COLO668 (cell line): ENCODE data around the gene PDZD7.
A peak's percentile ranks its signal among the peaks of the same experiment; 100 is the strongest.

Experiments used
- DNase-seq: peaks from one replicate; lab custom pipeline; 2025; ENCODE audit not compliant: unreplicated experiment; lab: John Stamatoyannopoulos, UW

PDZD7 gene

GRCh38 chr10:101020427-101021075, 10.4 kb downstream of the PDZD7 start:
- DNase-seq: no peak

- no peak for DNase-seq
Measured at GRCh38 chr10:101019440-101019703, 11.6 kb downstream of the PDZD7 start.

DNA sequence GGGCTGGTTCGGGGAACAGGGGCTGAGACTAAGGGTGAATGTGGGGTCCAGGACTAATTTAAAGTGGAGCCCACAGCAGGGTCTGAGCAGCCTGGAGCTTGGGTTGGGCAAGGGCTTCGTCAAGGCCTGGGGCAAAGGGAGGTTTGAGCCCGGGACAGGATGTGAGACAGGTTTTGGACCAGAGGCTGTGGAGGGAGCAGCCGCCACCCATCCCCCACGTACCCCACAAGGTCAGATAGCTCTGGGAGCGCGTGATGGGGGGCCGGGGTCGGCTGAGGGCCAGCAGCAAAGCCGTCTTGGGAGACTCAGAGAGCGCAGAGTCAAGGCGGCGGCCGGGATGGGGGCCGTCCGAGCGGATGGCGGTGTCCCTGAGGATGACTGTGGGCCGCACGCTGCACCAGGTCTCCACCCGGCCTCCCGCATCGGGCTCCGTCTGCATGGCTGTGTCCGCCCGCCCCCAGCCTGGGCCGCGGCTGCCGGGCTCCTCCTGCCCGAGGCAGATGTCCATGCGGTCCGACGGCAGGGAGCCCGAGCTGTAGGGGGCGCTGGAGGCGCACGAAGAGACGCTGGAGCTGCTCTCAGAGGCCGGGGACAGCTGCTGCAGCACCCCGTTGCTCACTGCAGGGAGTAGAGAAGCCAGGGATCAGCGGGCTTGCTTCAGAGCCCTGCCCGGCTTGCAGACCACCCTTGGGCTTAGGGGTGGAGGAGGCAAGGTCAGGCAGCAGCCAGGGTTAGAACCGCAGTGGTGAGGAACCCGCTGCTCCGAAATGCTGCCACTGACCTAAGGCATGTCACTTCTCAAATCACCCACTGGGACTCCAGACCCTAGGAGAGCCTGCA, 12.1 kb downstream of the PDZD7 start:
- DNase-seq: peak; percentile 76

DNA sequence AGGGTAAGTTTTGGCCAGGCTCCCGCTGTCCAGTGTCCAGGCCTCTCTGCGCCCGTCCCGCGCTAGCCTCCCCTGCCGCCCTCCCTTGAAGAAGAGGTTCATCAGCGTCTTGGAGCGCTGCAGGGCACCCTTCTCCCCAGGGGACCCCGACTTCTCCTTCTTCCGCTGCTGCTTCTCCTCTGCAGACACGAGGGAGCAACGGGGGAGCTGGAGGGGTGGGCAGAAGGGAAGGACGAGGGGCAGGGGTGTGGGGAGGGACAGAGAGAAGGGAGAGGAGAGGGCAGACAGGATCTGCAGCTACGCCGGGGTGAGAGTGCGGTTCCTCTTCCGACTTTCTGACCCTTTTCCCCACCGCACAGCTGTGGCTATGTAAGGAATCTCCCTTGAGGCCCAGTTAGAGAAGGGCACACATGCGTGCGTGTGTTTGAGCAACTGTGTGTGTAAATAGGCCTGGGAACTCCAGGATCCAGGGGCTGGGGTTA, 12.8 kb downstream of the PDZD7 start:
- DNase-seq: no peak

- DNase-seq: no peak
Measured at GRCh38 chr10:101016814-101017213, 14.1 kb downstream of the PDZD7 start.

GRCh38 chr10:101015582-101015973, 15.4 kb downstream of the PDZD7 start:
- no peak for DNase-seq

DNA sequence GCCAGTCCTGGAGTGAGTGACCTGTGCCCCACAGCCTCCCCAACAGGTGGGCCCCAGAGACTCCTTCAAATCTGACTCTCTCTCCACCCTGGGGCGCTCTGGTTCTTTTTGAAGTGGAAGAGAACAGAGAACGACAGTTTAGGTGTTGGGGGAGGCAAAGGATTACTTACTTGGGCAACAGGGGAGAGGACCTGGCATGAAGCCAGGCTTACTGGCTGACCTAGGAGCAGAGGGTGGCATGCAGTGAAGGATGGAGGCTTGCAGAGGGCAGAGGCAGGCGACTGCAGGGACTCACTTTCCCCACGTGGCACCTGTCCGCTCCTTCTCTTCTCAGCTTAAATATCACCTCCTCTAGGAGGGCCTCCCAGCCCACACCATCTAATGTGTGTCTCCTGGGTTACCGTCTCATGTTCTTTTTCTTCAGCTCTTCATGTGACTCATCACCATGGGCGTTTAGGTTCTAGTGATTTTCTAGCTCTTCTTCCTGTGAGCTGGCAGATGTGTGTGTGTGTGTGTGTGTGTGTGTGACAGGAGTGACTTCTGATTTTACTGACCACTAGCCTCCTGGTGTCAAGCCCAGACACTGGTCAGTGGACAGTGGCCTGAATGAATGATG, 15.9 kb downstream of the PDZD7 start:
- no peak for DNase-seq

GRCh38 chr10:101014230-101014884, 16.6 kb downstream of the PDZD7 start:
- peak; percentile 58 for DNase-seq

DNA sequence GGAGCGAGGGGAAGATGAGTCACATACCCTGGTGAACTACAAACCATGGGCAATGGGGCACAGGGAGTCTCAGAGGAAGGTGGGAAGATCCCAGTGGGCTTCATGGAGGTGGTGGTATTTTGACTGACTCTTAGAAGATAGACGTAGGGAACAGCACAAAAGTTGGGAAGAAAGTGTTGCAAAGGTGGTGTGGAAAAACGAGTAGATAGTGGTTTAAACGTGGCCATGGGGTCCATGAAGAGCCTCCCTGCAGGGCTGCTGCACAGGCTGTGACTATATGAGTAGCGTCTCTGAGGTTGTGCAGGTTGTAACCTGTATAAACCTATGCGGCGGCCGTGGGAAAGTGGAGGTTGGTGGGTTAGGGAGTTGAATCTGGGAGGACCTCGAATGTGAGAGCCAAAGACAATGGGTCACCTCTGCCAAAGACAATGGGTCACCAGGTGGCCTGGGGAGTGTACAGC, 17.5 kb downstream of the PDZD7 start:
- DNase-seq: no peak

GRCh38 chr10:101012525-101013364, 18.2 kb downstream of the PDZD7 start:
- peak; percentile 76 for DNase-seq

DNA sequence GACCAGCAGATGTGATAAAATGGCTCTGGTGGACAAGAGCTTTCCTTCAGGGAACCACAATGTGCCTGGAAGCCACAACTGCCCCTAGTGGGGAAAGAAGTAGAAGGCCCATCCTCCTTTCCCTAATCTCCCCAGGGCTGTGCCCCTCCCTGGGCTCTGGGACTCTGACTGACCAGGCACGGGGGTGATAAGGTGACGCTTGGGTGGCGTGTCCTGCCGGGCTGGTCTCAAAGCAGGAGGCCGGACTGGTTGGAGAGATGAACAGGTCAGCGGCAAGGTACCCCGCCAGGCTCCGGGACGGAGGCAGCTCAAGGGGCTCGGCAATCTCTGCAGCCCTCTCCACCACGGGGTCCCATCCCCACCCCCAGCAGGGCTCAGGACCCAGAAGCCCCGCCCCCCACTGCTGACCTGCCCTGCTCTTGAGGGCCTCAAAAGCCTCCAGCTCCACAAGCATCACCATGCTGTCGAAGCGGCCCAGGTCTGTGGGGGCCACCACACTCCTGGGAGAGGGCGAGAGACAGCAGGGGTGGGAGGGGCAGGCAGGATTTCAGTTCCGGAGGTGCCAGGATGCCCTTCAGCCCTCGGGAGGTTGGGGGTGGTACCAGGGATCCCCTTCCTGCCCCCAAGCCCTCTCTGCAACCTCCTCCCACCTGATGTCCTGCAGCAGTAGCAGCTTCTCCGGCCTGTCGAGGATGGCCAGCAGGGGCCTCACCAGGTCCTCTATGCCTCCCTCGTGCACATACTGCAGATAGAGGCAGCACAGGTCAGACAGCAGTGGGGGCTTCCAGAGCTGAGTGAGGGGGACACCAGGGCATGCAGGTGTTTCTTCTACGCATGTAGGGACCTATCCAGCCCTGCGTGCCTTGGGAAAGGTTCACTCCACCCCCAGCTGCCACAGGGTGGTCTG, 19.2 kb downstream of the PDZD7 start:
- no peak for DNase-seq

DNA sequence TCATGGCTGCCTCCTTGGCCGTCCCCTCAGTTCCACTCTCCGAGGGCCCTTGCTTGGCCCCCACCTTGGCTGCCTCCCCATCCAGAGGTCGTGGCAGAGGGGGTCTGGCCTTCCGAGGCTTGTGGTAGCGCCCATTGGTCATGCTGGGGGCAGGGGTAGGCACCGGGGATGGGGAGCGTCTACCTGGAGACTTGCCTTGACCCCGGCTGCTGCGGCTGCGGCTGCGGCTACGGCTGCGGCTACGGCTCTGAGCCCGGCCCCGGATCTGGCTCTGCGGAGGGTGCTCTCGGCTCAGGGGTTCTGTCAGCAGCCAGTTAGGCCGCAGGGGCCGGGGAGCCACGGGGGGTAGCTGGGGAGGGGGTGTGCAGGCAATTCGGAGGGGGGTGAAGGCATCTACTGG, 20.6 kb downstream of the PDZD7 start:
- DNase-seq: no peak

GRCh38 chr10:101008823-101009423, 22.0 kb downstream of the PDZD7 start:
- DNase-seq: no peak

GRCh38 chr10:101007915-101008822, 22.8 kb downstream of the PDZD7 start:
- no peak for DNase-seq

GRCh38 chr10:101007099-101007711, 23.7 kb downstream of the PDZD7 start:
- no peak for DNase-seq

- DNase-seq: no peak
Measured at GRCh38 chr10:101006593-101007098, 24.3 kb downstream of the PDZD7 start.

GRCh38 chr10:101005869-101006567, 24.9 kb downstream of the PDZD7 start:
- no peak for DNase-seq
